Activated T-cell treated with anti-CD3 and anti-CD28 coated beads, Interleukin-2, amount 50 U/mL, for 1 hour (primary cell): Measurements from ENCODE around the gene KCNQ1.

Experiments
- DNase-seq: peaks from one replicate; pipeline ENCODE4 v3.0.0-alpha.2; 2020

The KCNQ1 gene

GRCh38 chr11:2776351-2777061 lies 331.7 kb downstream of the KCNQ1 start:
- peak; percentile 10 for DNase-seq

GRCh38 chr11:2777386-2777785 lies 332.6 kb downstream of the KCNQ1 start:
- peak; percentile 6 for DNase-seq

GRCh38 chr11:2777871-2778629 lies 333.2 kb downstream of the KCNQ1 start:
- DNase-seq, result peak; percentile 16

- DNase-seq, result peak; percentile 14
Observed at GRCh38 chr11:2778630-2779498, 334.1 kb downstream of the KCNQ1 start.

GRCh38 chr11:2779499-2779980 lies 334.7 kb downstream of the KCNQ1 start:
- DNase-seq, result no peak

GRCh38 chr11:2779981-2780849 lies 335.4 kb downstream of the KCNQ1 start:
- peak; percentile 16 for DNase-seq

GRCh38 chr11:2780850-2781407 lies 336.1 kb downstream of the KCNQ1 start:
- DNase-seq, result peak; percentile 8

GRCh38 chr11:2781408-2782274 lies 336.8 kb downstream of the KCNQ1 start:
- DNase-seq, result peak; percentile 11

GRCh38 chr11:2782769-2783168 lies 338.0 kb downstream of the KCNQ1 start:
- DNase-seq, result no peak

- no peak for DNase-seq
Observed at GRCh38 chr11:2783536-2784082, 338.8 kb downstream of the KCNQ1 start.

GRCh38 chr11:2787816-2788167 lies 343.0 kb downstream of the KCNQ1 start:
- no peak for DNase-seq

GRCh38 chr11:2788168-2789071 lies 343.6 kb downstream of the KCNQ1 start:
- peak; percentile 13 for DNase-seq

GRCh38 chr11:2789331-2789730 lies 344.5 kb downstream of the KCNQ1 start:
- DNase-seq, result peak; percentile 10

- DNase-seq, result peak; percentile 14
Observed at GRCh38 chr11:2789791-2790567, 345.2 kb downstream of the KCNQ1 start.

GRCh38 chr11:2790568-2790921 lies 345.7 kb downstream of the KCNQ1 start:
- DNase-seq, result peak; percentile 14

GRCh38 chr11:2791139-2791520 lies 346.3 kb downstream of the KCNQ1 start:
- no peak for DNase-seq

- DNase-seq, result peak; percentile 48
Observed at GRCh38 chr11:2791521-2792380, 346.9 kb downstream of the KCNQ1 start.
